Measurements from ENCODE around the gene DUS4L. TPM values are rescaled to one million over a fixed set of nuclear protein-coding genes. Genes with fewer than 3 reads are reported as not detected.
"Not testable (repeated sequence)": the region's sequence is repeated elsewhere in the genome, so short reads cannot be mapped to it uniquely, and the experiment has no call there.

DUS4L gene, protein sequence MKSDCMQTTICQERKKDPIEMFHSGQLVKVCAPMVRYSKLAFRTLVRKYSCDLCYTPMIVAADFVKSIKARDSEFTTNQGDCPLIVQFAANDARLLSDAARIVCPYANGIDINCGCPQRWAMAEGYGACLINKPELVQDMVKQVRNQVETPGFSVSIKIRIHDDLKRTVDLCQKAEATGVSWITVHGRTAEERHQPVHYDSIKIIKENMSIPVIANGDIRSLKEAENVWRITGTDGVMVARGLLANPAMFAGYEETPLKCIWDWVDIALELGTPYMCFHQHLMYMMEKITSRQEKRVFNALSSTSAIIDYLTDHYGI
- 3.1 TPM for total RNA-seq

DNA sequence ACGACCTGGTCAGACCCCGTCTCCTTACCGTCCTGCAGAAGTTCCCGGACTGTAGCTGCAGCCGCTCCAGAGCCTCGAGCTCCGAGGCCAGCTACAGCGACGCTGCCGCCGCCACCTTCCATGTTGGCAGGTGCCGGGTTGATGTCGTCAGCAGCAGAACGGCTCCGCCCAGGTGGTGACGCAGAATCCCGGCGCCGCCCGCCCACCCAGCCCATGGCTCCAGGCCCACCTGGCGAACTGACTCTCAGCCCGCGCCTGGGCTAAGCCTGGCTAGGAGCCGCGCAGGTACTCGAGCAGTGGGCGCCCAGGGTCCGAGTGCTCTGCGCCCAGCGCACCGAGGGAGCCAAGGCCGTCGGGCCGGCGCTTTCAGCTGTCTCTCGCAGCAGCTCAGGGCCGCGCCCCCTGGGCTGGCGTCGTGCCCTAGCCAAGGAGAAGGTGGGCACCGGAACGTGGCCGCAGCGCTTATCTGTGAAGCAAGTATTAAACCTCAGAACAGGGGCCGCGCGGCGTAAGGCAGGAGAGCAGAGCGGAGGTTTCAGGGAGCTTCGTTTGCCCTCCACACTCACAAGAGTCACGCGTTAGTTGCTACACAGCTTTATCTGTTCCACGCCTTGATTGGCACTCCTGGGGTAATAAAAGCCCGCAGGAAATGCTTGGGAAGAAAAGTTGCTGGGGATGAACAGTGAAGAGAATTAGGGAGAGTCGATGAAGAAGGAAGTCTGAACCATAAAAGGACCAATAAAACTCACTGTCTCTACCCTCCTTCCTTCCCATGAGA is at the start of gene DUS4L, which contains the start of gene COG5:
Gene DUS4L, plus strand, starts transcription at position 197 of the 778 bp plus-strand sequence. CDS start 3,100 bp downstream, outside the sequence.
Gene COG5, minus strand, starts transcription at position 146 of the 778 bp plus-strand sequence. Its CDS starts 24 bp downstream, at position 122.
- DNase-seq (ENCODE audit: low spot score): peak; percentile 88
- ATAC-seq: peak; percentile 93

DNA sequence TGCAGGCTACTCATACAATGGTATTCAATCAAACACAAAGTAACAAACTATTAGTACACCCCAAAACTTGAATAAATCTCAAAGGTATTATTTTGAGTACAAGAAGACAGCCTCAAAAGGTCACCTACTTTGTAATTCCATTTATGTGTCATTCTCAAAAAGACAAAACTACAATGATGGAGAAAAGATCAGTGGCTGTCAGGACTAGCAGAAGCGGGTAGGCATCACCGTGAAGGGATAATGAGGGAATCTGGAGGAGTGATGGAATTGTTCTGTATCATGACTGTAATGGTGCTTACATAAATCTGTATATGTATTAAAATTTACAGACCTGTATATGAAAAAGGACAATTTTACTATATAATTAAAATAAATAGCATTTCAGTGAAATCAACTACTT is 37.1 kb upstream of the DUS4L start:
- ATAC-seq: no peak

DNA sequence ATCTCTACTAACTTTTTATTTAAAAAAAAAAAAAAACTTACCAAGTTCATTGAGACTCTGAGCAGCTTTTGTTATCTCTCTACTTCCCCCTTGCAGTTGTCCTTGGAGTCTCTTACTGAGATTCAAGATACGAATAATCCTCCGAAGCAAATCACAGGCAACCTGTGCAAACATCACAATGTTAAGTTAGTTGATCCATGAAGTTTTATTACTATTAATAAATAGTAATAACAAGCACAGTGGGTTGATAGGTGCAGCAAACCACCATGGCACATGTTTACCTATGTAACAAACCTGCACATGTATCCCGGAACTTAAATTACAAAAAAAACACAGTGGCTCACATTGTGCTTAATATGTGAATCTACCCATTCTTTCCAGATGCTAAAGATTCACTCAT is 36.6 kb upstream of the DUS4L start:
- DNase-seq (ENCODE audit: low spot score) (no peak), ATAC-seq (no peak)

More for the DNA sequence above, 37.1 kb upstream of the DUS4L start:
- DNase-seq (ENCODE audit: low spot score): no peak

DNA sequence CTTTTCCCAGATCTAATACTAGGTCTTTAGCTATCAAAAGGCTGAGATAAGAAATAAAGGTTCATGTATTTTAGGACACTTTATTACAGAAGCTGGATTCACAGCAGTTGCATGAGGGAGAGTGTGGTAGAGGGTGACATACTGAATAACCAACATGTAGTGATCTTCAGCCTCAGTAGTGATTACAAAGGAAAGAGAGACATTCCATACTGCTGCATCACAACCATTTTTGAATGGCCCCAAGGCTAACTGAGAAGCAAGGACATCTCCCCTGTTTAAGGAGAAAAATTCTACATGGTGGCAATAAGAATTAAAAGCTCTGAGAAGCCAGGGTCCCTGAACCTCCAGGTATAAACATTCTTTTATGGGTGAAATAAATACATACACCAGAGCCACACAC is 35.3 kb upstream of the DUS4L start:
- ATAC-seq: no peak
- no peak for DNase-seq (ENCODE audit: low spot score)

DNA sequence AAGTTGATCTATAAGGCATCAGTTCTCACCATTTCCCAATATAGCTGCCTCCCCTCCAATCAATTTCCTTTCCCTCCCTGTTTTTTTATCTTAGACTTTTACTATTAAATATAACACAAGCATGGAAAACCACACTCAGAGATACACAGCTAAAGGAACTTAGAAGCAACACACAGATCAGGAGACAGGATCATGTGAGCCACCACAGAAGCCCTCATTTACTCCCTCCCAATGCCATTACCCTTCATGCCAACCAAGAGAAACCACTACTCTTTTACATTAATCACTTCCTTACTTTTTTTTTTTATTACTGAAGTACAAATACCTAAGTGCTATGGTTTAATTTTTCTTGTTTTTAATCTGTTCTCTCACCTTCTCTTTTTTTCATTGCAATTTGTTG is 33.0 kb upstream of the DUS4L start:
- ATAC-seq (no peak), DNase-seq (ENCODE audit: low spot score) (no peak)

DNA sequence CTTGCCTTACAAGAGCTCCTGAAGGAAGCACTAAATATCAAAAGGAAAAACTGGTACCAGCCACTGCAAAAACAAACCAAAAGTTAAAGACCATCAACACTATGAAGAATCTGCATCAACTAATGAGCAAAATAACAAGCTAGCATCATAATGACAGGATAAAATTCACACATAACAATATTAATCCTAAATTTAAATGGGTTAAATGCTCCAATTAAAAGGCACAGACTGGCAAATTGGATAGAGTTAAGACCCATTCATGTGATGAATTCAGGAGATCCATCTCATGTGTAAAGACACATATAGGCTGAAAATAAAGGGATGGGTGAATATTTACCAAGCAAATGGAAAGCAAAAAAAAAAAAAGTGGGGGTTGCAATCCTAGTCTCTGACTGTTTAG is 29.6 kb upstream of the DUS4L start:
- DNase-seq (ENCODE audit: low spot score): no peak
- no peak for ATAC-seq

DNA sequence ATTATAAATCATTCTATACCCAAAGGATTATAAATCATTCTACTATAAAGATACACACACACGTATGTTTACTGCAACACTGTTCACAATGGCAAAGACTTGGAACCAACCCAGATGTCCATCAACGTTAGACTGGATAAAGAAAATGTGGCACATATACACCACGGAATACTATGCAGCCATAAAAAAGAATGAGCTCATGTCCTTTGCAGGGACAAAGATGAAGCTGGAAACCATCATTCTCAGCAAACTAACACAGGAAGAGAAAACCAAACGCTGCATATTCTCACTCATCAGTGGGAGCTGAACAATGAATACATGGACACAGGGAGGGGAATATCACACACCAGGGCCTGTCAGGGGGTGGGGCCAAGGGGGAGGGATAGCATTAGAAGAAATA is 26.5 kb upstream of the DUS4L start:
- not testable (repeated sequence) for DNase-seq (ENCODE audit: low spot score); ATAC-seq

DNA sequence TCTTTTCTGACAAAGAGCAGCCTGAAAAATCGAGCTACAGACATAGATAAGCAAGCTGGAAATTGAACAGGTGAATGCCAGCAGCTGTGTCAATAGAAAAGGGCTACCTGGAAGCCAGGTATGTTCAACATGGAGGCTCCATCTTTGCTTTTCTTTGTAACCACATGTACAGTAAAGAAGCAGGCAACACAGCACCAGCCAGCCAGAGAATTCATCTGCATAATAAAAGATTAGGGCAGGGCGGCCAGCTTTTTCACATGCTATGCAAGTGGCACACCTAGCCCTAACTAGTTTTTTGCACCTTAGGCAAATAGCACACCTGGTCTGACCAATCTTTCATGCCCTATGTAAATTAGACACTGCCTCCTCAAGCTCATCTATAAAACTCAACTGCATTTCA is 25.8 kb upstream of the DUS4L start:
- no peak for DNase-seq (ENCODE audit: low spot score)
- no peak for ATAC-seq

DNA sequence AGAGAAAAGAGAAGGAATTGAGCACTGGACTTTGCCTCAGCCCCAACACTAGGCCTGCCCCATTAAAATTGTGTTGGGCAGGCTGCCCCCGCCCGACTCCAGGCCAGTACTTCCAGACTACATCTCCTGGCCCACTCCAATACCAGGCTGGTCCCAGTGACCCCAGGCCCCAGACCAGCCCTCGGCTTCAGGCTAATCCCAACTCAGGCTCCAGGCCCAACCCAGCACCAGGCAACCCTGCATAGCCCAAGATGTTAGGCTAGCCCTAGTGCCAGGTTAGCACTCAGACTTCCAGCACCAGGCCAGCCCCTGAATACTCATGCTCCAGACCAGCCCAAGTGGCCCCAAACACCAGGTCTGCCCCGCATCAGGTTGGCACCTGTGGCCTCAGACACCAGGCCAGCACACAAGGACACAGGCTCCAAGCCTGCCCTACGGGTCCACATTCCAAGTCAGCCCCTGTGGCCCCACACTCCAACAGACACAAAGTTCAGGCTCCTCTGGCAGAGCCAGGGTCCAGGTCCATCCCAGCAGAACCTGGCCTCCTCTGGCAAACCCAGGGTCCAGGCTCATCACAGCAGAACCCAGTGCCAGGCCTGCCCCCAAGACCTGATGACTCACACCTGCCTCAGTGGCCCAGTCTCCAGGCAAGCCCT is 20.3 kb upstream of the DUS4L start:
- no peak for ATAC-seq
- no peak for DNase-seq (ENCODE audit: low spot score)

DNA sequence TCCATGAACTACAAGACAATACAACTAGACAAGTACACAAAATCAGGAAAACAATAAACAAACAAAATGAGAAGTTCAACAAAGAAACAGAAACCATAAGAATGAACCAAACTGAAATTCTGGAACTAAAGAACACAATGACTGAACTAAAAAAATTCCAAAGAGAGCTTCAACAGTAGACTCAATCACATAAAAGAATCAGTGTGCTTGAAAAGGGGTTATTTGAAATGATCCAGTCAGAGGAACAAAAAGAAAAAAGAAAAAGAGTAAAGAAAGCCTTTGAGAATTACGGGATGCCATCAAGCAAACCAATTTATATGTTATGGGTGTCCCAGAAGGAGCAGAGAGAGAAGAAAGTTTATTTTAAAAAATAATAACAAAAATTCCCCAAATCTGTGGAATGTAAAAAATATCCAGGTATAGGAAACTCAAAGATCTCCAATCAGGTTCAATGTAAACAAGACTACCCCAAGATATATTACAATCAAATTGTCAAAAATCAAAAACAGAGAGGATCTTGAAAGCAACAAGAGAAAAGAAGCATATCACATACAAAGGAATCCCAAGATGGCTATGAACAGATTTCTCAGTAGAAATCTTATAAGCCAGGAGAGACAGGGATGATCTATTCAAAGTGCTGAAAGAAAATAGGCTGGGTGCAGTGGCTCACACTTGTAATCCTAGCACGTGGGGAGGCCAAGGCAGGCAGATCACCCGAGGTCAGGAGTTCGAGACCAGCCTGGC is 18.8 kb upstream of the DUS4L start:
- ATAC-seq (no peak), DNase-seq (ENCODE audit: low spot score) (no peak)

DNA sequence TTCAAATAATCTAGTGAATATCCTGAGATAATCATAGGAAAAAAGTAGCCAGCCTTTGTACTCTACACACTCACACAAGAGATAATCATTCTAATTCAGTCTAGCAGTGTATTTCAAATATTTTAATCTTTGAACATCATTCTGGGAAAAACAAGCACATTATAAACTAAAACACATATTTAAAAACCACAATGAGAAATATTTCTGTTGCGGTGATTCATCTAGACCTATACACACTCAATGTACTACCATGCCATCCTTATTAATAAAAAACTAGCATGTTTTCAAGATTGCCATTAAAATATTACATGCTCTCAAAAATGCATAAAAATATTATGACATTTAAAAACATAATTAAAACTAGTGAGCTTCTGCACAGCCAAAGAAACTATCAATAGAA is 11.8 kb upstream of the DUS4L start:
- ATAC-seq (no peak), DNase-seq (ENCODE audit: low spot score) (no peak)

DNA sequence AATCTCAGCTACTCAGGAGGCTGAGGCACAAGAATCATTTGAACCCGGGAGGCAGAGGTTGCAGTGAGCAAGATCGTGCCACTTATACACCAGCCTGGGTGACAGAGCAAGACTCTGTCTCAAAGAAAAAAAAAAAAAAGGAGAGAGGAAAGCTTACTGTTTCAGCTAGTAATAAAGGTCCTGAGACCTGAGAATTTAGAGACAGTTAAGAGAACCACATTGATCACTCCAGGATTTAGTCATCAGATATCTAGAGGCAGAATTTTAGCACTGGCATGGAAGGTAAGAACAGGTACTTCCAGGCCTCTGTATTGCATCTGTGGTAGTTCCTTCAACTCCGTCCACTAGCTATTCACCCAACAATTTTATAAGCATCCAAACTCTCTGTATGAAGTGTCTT is 7.9 kb upstream of the DUS4L start:
- DNase-seq (ENCODE audit: low spot score) (no peak), ATAC-seq (no peak)

DNA sequence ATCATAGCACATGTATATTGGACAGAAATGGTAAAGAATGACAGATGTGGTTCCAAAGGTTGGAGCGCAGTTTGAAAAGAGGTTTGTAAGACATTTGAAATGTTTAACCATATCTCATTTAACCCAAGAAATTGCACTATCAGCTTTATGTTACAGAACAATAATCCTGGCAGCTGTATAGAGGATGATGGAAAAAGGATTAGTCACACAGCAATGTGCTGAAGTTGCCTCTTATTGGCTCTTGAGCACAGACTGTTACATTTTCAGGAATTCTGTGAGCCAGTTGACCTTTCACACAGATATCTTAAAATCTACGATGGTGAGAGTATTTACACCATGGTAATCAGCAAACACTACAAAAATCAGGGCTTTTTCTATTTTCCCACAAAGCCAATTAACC is 3.9 kb upstream of the DUS4L start:
- DNase-seq (ENCODE audit: low spot score): no peak
- no peak for ATAC-seq

DNA sequence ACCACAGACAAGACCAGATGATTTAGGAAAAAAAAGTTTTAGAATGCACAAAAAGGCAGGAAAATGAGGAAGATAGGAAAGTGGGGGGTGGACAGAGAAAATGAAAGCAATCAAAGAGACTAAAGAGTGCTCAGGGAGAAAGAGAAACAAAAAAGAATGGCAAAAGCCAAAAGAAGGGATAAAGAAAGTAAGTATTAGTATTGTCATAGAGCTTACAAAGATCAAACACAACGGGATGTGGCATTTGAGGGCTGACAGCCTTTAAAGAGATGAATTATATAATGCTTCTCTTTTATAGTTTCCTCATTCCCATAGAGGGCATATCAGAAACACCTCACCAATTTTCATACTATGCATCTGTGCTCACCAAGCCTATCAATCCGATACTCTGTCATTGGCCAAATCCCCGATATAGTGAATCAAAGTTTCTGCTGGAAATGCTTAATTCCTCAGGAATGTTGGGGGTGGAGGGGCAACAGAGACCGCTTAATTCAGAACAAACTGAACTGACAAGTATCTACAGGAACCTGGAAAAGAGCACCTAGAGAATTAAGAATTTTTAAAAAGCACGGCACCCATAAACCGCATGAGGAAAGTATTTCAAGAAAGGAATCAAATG is 2.8 kb upstream of the DUS4L start:
- ATAC-seq: no peak
- DNase-seq (ENCODE audit: low spot score): no peak

DNA sequence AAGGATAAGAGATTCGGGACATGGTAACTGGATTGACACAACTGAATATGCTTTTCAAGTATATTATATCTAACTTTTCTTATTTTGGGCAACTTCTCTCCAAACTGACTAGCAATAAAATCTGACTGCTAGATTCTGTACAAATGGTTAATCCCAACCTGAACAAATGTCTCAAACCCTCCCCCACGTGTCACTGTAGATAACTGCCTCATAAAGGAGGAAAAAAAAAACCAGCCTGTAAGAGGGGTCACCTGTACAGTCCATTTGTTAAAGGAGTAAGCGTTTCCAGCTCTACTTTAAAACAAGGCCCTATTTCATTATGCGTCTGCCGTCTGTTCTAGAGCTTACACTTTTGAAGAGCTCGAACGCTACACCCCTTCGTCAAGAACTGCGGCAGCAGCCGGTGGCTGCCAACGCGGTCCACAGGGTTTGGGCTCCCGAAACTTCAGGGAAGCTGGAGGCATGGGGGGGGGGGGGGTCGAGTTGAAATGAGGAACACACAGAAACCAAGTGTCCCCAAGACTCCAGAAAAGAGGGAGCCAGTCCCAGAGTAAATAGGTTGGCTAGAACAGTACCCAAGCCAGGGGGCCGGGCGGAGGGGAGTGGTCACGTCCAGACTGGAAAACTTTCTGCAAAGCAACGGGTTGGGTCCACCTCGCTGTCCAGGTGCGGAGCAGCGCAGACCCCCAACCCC is 543 bp upstream of the DUS4L start:
- no peak for DNase-seq (ENCODE audit: low spot score)
- peak; percentile 84 for ATAC-seq

DNA sequence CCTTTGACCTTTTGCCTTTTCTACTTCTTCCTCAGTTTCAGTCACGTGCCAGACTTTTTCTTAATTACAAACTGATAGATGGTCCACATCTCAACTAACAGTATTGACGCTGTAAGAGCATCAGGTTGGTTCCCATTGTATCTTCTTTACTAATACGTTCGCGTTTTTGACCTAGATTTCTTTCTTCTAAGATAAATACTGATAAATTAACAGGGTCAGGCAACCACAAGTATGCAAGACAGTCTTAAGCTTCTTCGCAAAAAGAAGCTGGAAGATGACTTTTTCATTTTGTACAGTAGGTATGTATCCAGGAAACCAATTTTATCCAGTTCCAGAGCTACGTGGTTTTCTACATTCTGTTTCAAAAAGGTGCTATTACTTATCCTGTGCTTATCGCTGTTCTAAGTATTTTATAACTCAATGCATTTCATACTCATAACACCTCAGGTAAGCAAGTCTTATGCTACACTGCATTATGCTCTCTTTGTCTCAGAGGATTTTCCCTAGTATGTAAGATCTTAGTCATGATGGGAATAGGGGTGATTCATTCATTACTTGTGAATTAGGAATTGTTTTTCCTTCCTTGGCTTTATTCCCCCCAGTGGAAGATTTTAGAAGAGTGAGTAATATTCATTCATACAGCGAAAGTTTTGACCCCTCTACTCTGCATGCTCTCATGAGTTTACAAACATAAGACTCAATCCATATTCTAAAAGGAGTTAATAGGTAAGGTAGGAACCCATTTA is 955 bp downstream of the DUS4L start:
- DNase-seq (ENCODE audit: low spot score): no peak
- no peak for ATAC-seq

DNA sequence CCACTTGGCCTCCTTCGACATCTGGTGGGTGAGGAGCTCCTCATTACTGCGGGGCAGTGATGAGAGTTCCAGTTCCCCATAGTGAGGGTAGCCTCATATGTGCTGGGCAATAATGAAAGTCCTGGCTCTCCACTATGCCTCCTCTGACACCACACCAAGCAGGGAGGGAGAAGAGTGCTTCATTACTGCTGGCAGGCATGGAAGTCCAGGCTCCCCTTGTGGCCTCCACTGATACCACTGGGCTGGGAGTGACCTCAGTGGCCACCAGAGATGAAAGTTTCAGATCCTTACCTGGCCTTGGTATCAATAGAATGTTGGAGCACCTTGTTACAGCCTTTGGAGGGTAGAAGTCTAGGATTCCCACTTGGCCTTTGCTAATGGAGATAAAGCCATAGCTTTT is 6.5 kb downstream of the DUS4L start:
- DNase-seq (ENCODE audit: low spot score): no peak
- no peak for ATAC-seq

DNA sequence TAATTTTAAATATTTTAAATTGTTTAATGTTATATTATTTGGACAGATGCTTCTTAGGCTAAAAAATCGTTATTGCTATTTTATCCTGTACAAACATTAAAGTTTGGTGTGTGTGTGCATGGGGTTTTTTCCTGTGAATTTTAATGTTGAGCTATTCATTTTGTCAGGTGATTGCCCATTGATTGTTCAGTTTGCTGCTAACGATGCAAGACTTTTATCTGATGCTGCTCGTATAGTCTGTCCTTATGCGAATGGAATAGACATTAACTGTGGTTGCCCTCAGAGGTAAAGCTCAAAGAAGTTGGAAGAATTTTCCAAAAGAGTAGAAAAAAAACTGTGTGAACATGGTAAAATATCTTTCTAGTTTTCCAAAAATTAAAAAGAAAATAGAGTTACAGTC is 9.8 kb downstream of the DUS4L start:
- DNase-seq (ENCODE audit: low spot score) (no peak), ATAC-seq (no peak)

DNA sequence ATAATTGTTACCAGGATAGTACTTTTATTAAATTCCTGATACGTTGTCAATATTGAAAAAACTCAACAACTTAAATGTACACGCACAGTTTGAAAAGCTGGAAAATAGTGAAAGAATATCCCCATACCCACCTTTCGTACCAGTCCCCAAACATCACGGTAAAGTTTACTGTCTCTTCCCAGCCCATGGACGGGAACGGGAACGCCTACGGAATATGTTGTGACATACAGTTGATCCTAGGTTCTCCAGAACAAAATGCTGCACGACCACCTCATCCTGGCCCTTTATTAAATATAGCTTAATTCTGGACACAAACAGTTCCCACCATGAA is 15.7 kb downstream of the DUS4L start:
- DNase-seq (ENCODE audit: low spot score): no peak
- peak; percentile 19 for ATAC-seq
